CD4-positive, alpha-beta T cell (primary cell): Measurements from ENCODE around the gene KCNK4. TPM values are rescaled to one million over a fixed set of nuclear protein-coding genes. Genes with fewer than 3 reads are reported as not detected.
A peak's percentile ranks its signal among the peaks of the same experiment; 100 is the strongest.

Source experiments
- ATAC-seq: fragments of 200-7000 bp; cut with Tn5 transposase; one replicate; pipeline ENCODE4 v1.10.0; 2022; ENCODE audit warnings: mild to moderate bottlenecking; ENCODE audit not compliant: poor library complexity
- CTCF ChIA-PET: fragments of 350-600 bp; sonication (Branson Sonifier 250); formaldehyde crosslinking; loops from one replicate; lab custom pipeline; 2021; ENCODE audit warnings: antibody characterized with exemption, inconsistent platforms; lab: Charles Lee
- POLR2A ChIA-PET: fragments of 350-600 bp; sonication (Branson Sonifier 250); formaldehyde crosslinking; loops from one replicate; lab custom pipeline; 2021; ENCODE audit warnings: antibody characterized with exemption, inconsistent platforms; lab: Charles Lee
- DNase-seq, 14 experiments: peaks; one replicate each; pipeline ENCODE4 v3.0.0-alpha.2; 2013 to 2020; ENCODE audit warnings: mixed read lengths in 2 of 14
- H3K27ac ChIP-seq, 2 donors: one replicate each; pipeline versions ENCODE4 v1.5.1 to v1.7.0; 2013; ENCODE audit warnings: low read length in 2 of 2, low read depth in 1 of 2, mild to moderate bottlenecking in 1 of 2
- H3K27me3 ChIP-seq, 2 experiments: 1 replicate in 1 of 2; 2 replicates in 1 of 2; pipeline versions ENCODE4 v1.6.1 to v1.7.0; 2013; ENCODE audit warnings: low read length in 2 of 2, control low read depth in 1 of 2, mild to moderate bottlenecking in 1 of 2, moderate library complexity in 1 of 2; ENCODE audit not compliant: insufficient read depth in 2 of 2, control insufficient read depth in 1 of 2
- H3K36me3 ChIP-seq: one replicate; pipeline ENCODE4 v1.6.1; 2013; ENCODE audit warnings: low read length, control low read depth; ENCODE audit not compliant: insufficient read depth
- H3K4me1 ChIP-seq: one replicate; pipeline ENCODE4 v1.6.1; 2013; ENCODE audit warnings: low read length, control low read depth; ENCODE audit not compliant: insufficient read depth
- H3K4me3 ChIP-seq: one replicate; pipeline ENCODE4 v1.5.1; 2013; ENCODE audit warnings: mild to moderate bottlenecking, low read length, moderate library complexity
- H3K9me3 ChIP-seq, 2 experiments: 1 replicate in 1 of 2; 2 replicates in 1 of 2; pipeline versions ENCODE4 v1.6.1 to v1.7.0; 2013; ENCODE audit warnings: low read length in 2 of 2, mild to moderate bottlenecking in 2 of 2, control low read depth in 1 of 2, moderate library complexity in 1 of 2; ENCODE audit not compliant: control insufficient read depth in 1 of 2, insufficient read depth in 1 of 2
- H3K27ac Mint-ChIP-seq: one replicate; pipeline ENCODE4 v1.8.0; 2020; ENCODE audit warnings: mixed read lengths
- H3K27me3 Mint-ChIP-seq: one replicate; pipeline ENCODE4 v1.8.0; 2021; ENCODE audit warnings: mixed read lengths
- H3K36me3 Mint-ChIP-seq: one replicate; pipeline ENCODE4 v1.8.0; 2021; ENCODE audit warnings: low read depth, mixed read lengths
- H3K4me1 Mint-ChIP-seq: one replicate; pipeline ENCODE4 v1.8.0; 2021; ENCODE audit warnings: low read depth, mixed read lengths
- H3K4me3 Mint-ChIP-seq: one replicate; pipeline ENCODE4 v1.8.0; 2020; ENCODE audit warnings: mild to moderate bottlenecking, mixed read lengths
- H3K9me3 Mint-ChIP-seq: one replicate; pipeline ENCODE4 v1.8.0; 2020; ENCODE audit warnings: mixed read lengths
- CTCF ChIP-seq: fragments of 200-600 bp; IDR thresholded peaks from one replicate; pipeline ENCODE4 v1.8.0; 2022; ENCODE audit warnings: antibody characterized with exemption, mild to moderate bottlenecking
- intact Hi-C, 2 experiments: fragments of 100-400 bp; cut with DNase I in 1 of 2; cut with micrococcal nuclease in 1 of 2; formaldehyde crosslinking; loops; one replicate each; pipeline versions ENCODE4 v1.15.1 to v1.9.0; 2023 to 2025; cut with DNase I, micrococcal nuclease
- total RNA-seq, 174 experiments: library from RNA in 2 of 174; stranded (reverse) in 2 of 174; gene quantifications; one replicate each; pipeline ENCODE4 v1.2.3 and lab custom pipeline; 2021 to 2026

The KCNK4 gene
- total RNA-seq, 2 experiments from 2014 or later = 0.14 TPM; not detected in 1

DNA sequence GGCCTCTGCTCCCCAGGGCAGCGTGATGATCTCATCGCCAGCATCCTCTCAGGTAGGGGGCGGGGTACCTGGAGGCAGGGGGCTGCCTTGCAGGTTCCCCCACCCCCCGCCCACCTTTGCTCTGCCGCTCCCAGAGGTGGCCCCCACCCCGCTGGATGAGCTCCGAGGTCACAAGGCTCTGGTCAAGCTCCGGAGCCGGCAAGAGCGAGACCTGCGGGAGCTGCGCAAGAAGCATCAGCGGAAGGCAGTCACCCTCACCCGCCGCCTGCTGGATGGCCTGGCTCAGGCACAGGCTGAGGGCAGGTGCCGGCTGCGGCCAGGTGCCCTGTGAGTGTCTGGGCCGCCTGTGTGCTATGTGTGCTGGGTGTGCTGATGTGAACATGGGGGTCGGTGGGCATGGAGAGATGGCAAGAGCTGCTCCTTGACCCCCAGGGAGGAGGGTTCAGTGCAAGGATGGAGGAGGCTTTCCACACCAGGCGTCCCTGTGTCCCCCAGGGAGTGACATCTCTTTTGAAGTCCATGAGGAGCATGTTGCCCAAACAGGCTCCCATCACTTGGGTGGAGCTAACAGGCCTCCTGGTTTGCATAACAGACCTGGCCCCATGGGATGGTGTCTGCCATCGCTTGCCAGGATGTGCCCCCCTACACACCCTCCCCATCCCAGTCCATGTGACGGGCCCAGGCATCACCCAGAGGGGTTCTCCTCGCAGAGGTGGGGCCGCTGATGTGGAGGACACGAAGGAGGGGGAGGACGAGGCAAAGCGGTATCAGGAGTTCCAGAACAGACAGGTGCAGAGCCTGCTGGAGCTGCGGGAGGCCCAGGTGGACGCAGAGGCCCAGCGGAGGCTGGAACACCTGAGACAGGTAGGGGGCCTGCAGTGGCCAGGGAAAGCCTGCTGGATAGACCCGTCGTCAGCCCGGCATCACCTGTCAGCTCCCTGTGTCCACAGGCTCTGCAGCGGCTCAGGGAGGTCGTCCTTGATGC lies 25.6 kb upstream of the KCNK4 start:
- Histone ChIP-seq H3K27ac (no peak overlapping the region), H3K9me3 (no peaks in the 10 kb centered on the region), H3K4me1 (peaks cover 25% of the 10 kb centered on the region), H3K27me3 (no peaks in the 10 kb centered on the region), H3K36me3 (peaks cover 8% of the 10 kb centered on the region), H3K4me3 (no peak overlapping the region)
- H3K4me3 Mint-ChIP-seq = peak overlapping the region; percentile 30
- no peak for TF ChIP-seq CTCF
- H3K27ac Mint-ChIP-seq = no peak overlapping the region
- H3K9me3 Mint-ChIP-seq = no peaks in the 10 kb centered on the region
- H3K27me3 Mint-ChIP-seq = peaks cover 5% of the 10 kb centered on the region
- peaks cover 9% of the 10 kb centered on the region for H3K36me3 Mint-ChIP-seq
- ATAC-seq = no peak
- CTCF ChIA-PET = no interaction called here
- intact Hi-C loops = no loop called here
- DNase-seq = no peak
- peaks cover 22% of the 10 kb centered on the region for H3K4me1 Mint-ChIP-seq
- POLR2A ChIA-PET = no interaction called here

- Histone ChIP-seq H3K4me3 (no peak overlapping the region), H3K9me3 (no peaks in the 10 kb centered on the region), H3K36me3 (peaks cover 8% of the 10 kb centered on the region), H3K27ac (no peak overlapping the region), H3K27me3 (no peaks in the 10 kb centered on the region), H3K4me1 (peaks cover 30% of the 10 kb centered on the region)
- peaks cover 5% of the 10 kb centered on the region for H3K27me3 Mint-ChIP-seq
- no peak overlapping the region for H3K27ac Mint-ChIP-seq
- ATAC-seq (no peak), DNase-seq (no peak)
- peaks cover 25% of the 10 kb centered on the region for H3K4me1 Mint-ChIP-seq
- H3K4me3 Mint-ChIP-seq = no peak overlapping the region
- ChIA-PET CTCF (no interaction called here), POLR2A (interaction anchor here (6.6 kb wide), 1 partner anchor 60 kb away, joined by 108 read pairs; the partner anchor contains the start of gene FERMT3)
- no peak for TF ChIP-seq CTCF
- intact Hi-C loops = no loop called here
- H3K9me3 Mint-ChIP-seq = no peaks in the 10 kb centered on the region
- H3K36me3 Mint-ChIP-seq = peaks cover 15% of the 10 kb centered on the region
Observed at GRCh38 chr11:64266339-64266738, 24.8 kb upstream of the KCNK4 start.

- Mint-ChIP-seq H3K4me1 (peaks cover 32% of the 10 kb centered on the region), H3K4me3 (peak overlapping the region; percentile 94), H3K36me3 (peaks cover 20% of the 10 kb centered on the region), H3K27ac (peak overlapping the region; percentile 99), H3K9me3 (no peaks in the 10 kb centered on the region), H3K27me3 (peaks cover 5% of the 10 kb centered on the region)
- intact Hi-C loops = no loop called here
- Histone ChIP-seq H3K9me3 (no peaks in the 10 kb centered on the region), H3K36me3 (peaks cover 7% of the 10 kb centered on the region), H3K4me1 (peaks cover 40% of the 10 kb centered on the region), H3K27ac (no peak overlapping the region), H3K4me3 (no peak overlapping the region), H3K27me3 (no peaks in the 10 kb centered on the region)
- no peak for TF ChIP-seq CTCF
- CTCF ChIA-PET = interaction anchor here (0.6 to 3.4 kb wide), 5 partner anchors 15 to 814 kb away, joined by 3 to 19 read pairs (median 5); partner anchors contain the start of gene STIP1
- DNase-seq (peak in 1 of 14 experiments; percentile 36), ATAC-seq (no peak)
- POLR2A ChIA-PET = interaction anchor here (0.8 to 6.6 kb wide), 6 partner anchors 18 to 61 kb away, joined by 5 to 108 read pairs (median 60); partner anchors contain the start of genes FERMT3, FKBP2, GPR137 and NUDT22
Observed at GRCh38 chr11:64267207-64267945, 23.7 kb upstream of the KCNK4 start.
